ENCODE results near the gene ARHGEF38.

- TF ChIP-seq SIN3A (IDR thresholded peaks at IDR 0.05; ENCODE audit: borderline replicate concordance, insufficient read depth, low read length) (no peak), TAF1 (IDR thresholded peaks at IDR 0.05; ENCODE audit: borderline replicate concordance, insufficient read depth, low read length) (no peak)
Measured at GRCh38 chr4:105623099-105623498, 70.7 kb downstream of the ARHGEF38 start.
